K562 (cell line): ENCODE results near the gene COMMD4. TPM values are rescaled to one million over a fixed set of nuclear protein-coding genes. Genes with fewer than 3 reads are reported as not detected.

ENCODE experiments used
- ATAC-seq: fragments of 200-7000 bp; cut with Tn5 transposase; 3 replicates; pipeline ENCODE4 v1.9.1; 2020; ENCODE audit warnings: moderate library complexity
- BruUV-seq: library from RNA; stranded (reverse); fragments of 400-500 nt; replicated peaks from 2 replicates; lab custom pipeline; 2021; lab: Mats Ljungman, UMichigan
- CTCF ChIA-PET: fragments of 300-600 bp; formaldehyde crosslinking; extraction: SDS; loops from one replicate; lab custom pipeline; 2021; ENCODE audit warnings: low intra/inter-chr PET ratio; lab: Yijun Ruan, JAX
- POLR2A ChIA-PET: fragments of 300-600, 350-650 bp; sonication (Branson Sonifier 250); formaldehyde crosslinking; extraction: SDS; loops from one replicate; lab custom pipeline; 2021; ENCODE audit warnings: antibody characterized with exemption, inconsistent platforms; lab: Yijun Ruan, JAX
- DNase-seq, 4 experiments: peaks; one replicate each; pipeline versions ENCODE4 v3.0.0 to v3.0.0-alpha.2; 2011 to 2018; ENCODE audit warnings: low spot score in 3 of 4, mixed read lengths in 3 of 4; ENCODE audit errors: extremely low read depth in 1 of 4
- FAIRE-seq: peaks from 2 replicates; lab custom pipeline; 2011; peaks lifted over from hg19 to GRCh38; lab: Jason Lieb, UNC
- H2AFZ ChIP-seq: 2 replicates; pipeline ENCODE4 v1.6.0; 2011; ENCODE audit warnings: low read depth, low read length, control low read depth, inconsistent platforms
- H3K27ac ChIP-seq: fragments of 200-600 bp; 3 replicates; pipeline ENCODE4 v1.8.0; 2011; ENCODE audit warnings: low read depth, mild to moderate bottlenecking, control low read depth, inconsistent platforms, low read length, moderate library complexity, mixed read lengths; ENCODE audit errors: extremely low read depth
- H3K27me3 ChIP-seq, 2 experiments: fragments of 300-600 bp in 1 of 2; 2 replicates in 1 of 2; 3 replicates in 1 of 2; pipeline versions ENCODE4 v1.6.0 to v1.8.0; 2011; ENCODE audit warnings: inconsistent platforms in 2 of 2, low read length in 2 of 2, mild to moderate bottlenecking in 1 of 2, mixed read lengths in 1 of 2, moderate library complexity in 1 of 2; ENCODE audit not compliant: control insufficient read depth in 2 of 2, insufficient read depth in 2 of 2
- H3K36me3 ChIP-seq: fragments of 300-600 bp; 3 replicates; pipeline ENCODE4 v1.8.0; 2011; ENCODE audit warnings: mild to moderate bottlenecking, low read length, inconsistent platforms; ENCODE audit not compliant: control insufficient read depth, insufficient read depth
- H3K4me1 ChIP-seq, 2 experiments: fragments of 200-600 bp in 1 of 2; replicated peaks in 1 of 2; 2 replicates in 1 of 2; 3 replicates in 1 of 2; pipeline versions ENCODE4 v1.5.1 to v1.8.0; 2011; ENCODE audit warnings: inconsistent platforms in 2 of 2, low read length in 2 of 2, mild to moderate bottlenecking in 1 of 2, mixed read lengths in 1 of 2, moderate library complexity in 1 of 2; ENCODE audit not compliant: control insufficient read depth in 2 of 2, insufficient read depth in 2 of 2
- H3K4me2 ChIP-seq: 2 replicates; pipeline ENCODE4 v1.6.1; 2011; ENCODE audit warnings: low read length, control low read depth, inconsistent platforms, mixed read lengths; ENCODE audit not compliant: insufficient read depth
- H3K4me3 ChIP-seq: fragments of 200-600 bp; sonication (generic), shearing (Covaris generic); 2 replicates; pipeline ENCODE4 v1.5.1; 2016; ENCODE audit warnings: control low read depth, inconsistent platforms
- H3K79me2 ChIP-seq: fragments of 200-600 bp; 3 replicates; pipeline ENCODE4 v1.8.0; 2011; ENCODE audit warnings: low read length, inconsistent platforms; ENCODE audit not compliant: control insufficient read depth, insufficient read depth
- H3K9ac ChIP-seq, 2 experiments: 2 replicates each; pipeline versions ENCODE4 v1.6.0 to v1.6.1; 2011; ENCODE audit warnings: low read depth in 2 of 2, low read length in 2 of 2, control low read depth in 1 of 2, inconsistent platforms in 1 of 2, mild to moderate bottlenecking in 1 of 2, mixed read lengths in 1 of 2; ENCODE audit not compliant: insufficient read depth in 1 of 2
- H3K9me1 ChIP-seq: one replicate; pipeline ENCODE4 v1.6.0; 2011; ENCODE audit warnings: inconsistent platforms, mild to moderate bottlenecking, low read length, moderate library complexity; ENCODE audit not compliant: control insufficient read depth, insufficient read depth
- H3K9me3 ChIP-seq: replicated peaks from 2 replicates; pipeline ENCODE4 v1.5.1; 2011; ENCODE audit warnings: low read depth, low read length, inconsistent platforms; ENCODE audit not compliant: control insufficient read depth, insufficient read depth
- H4K20me1 ChIP-seq: replicated peaks from 2 replicates; pipeline ENCODE4 v1.6.1; 2011; ENCODE audit warnings: low read length, inconsistent platforms, mixed read lengths; ENCODE audit not compliant: control insufficient read depth, insufficient read depth
- CHD2 ChIP-seq: IDR thresholded peaks from 2 replicates; pipeline ENCODE4 v1.6.1; 2011; ENCODE audit warnings: low read depth, low read length
- CXXC5 ChIP-seq: fragments of 250-450 bp; sonication (Bioruptor Pico); IDR thresholded peaks from 2 replicates; pipeline ENCODE4 v1.8.0; 2022; ENCODE audit warnings: inconsistent platforms, mild to moderate bottlenecking, moderate library complexity
- FOXJ2 ChIP-seq: fragments of 200-800 bp; sonication (Bioruptor generic); IDR thresholded peaks from 2 replicates; pipeline ENCODE4 v1.6.1; 2016; ENCODE audit warnings: missing genetic modification characterization, missing compliant biosample characterization
- KDM4B ChIP-seq, 2 experiments: fragments of 450-650 bp in 1 of 2; sonication (generic) in 1 of 2; IDR thresholded peaks; 2 replicates each; pipeline ENCODE4 v1.6.1; 2016 to 2017; ENCODE audit warnings: borderline replicate concordance in 2 of 2, antibody characterized with exemption in 1 of 2, low read depth in 1 of 2, mild to moderate bottlenecking in 1 of 2
- RBFOX2 ChIP-seq: fragments of 200-400 bp; formaldehyde crosslinking; IDR thresholded peaks from 2 replicates; pipeline ENCODE4 v1.6.1; 2017; ENCODE audit warnings: low read depth, mild to moderate bottlenecking, low read length, moderate library complexity
- ZNF165 ChIP-seq: fragments of 250-450 bp; sonication (Bioruptor Pico); IDR thresholded peaks from 2 replicates; pipeline ENCODE4 v1.4.0; 2020; ENCODE audit warnings: borderline replicate concordance
- WGBS: fragments of 100-300 bp; shearing (Covaris generic); methylation state at CpG from one replicate; pipeline ENCODE4 v1.1.6; 2016; ENCODE audit warnings: low coverage, mixed read lengths; ENCODE audit not compliant: insufficient coverage; ENCODE audit errors: missing lambda C conversion rate; 5-methylcytosine and 5-hydroxymethylcytosine counted together
- in situ Hi-C: fragments of 300-500 bp; cut with MboI; formaldehyde crosslinking; loops from 4 replicates; pipeline ENCODE4 v1.15.0; 2018; ENCODE audit warnings: inconsistent platforms, mixed read lengths
- intact Hi-C: fragments of 100-400 bp; cut with micrococcal nuclease; formaldehyde crosslinking; loops from 2 replicates; pipeline ENCODE4 v1.14.2; 2022
- polyA plus RNA-seq, 8 experiments: library from polyadenylated mRNA; depleted of rRNA in 4 of 8; stranded (reverse) in 5 of 8; unstranded in 3 of 8; fragments of >200 nt; fragmentation: Nextera tagmentation in 2 of 8; fragmentation: Illumina TruSeq in 1 of 8; extraction: Ambion mirVana in 2 of 8; extraction: Trizol in 1 of 8; gene quantifications; 2 replicates each; pipeline versions ENCODE4 v1.2.1 to v1.2.3, GENCODE V29; 2011 to 2014; ENCODE audit warnings: inconsistent platforms in 1 of 8, missing spikeins in 1 of 8
- total RNA-seq, 7 experiments: library from RNA; depleted of rRNA in 6 of 7; stranded (reverse); fragments of >200 nt in 6 of 7; fragmentation: Illumina TruSeq in 2 of 7; extraction: Trizol in 2 of 7; gene quantifications; 2 replicates each; pipeline versions ENCODE4 v1.2.1 to v1.2.3, GENCODE V29; 2011 to 2021; ENCODE audit warnings: low replicate concordance in 1 of 7
- TF ChIP-seq, protein P1 (sequence below): IDR thresholded peaks from 3 replicates; pipeline ENCODE4 v1.6.1; 2011; ENCODE audit warnings: borderline replicate concordance, mild to moderate bottlenecking, moderate library complexity; ENCODE audit not compliant: insufficient read length; ENCODE audit errors: extremely low read depth

The COMMD4 gene
- total and polyA plus RNA-seq, 9 of the 15 experiments (the other 6 are each of a cell fraction or from before 2014, with no cell fraction given) = 20.4 to 140 (median 63.9) TPM

DNA sequence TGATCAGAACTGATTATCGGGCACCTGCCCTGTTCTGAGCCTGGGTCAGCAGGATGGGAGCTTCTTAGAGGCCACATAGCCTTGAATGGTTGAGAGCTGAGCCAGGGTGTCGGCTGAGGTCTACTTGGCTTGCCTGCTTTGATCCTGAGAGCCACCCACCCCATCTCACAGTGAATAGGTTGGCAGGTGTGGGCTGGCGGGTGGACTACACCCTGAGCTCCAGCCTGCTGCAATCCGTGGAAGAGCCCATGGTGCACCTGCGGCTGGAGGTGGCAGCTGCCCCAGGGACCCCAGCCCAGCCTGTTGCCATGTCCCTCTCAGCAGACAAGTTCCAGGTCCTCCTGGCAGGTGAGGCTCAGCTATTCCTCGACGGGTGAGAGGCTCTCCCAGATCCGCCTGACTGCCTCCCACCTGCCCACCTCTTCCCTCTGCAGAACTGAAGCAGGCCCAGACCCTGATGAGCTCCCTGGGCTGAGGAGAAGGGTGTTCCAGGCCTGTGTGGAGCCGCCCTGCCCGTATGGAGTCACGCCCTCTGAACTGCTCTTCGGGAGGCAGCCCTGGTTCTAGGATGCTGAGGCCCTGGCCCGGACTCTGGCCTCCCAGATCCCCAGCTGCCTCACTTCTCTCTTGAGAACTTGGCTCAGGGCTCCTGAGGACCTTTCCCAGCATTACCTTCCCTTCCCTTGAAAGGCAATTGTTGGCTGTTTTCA is 3.8 kb downstream of the COMMD4 start:
- Histone ChIP-seq H3K9me1 (no peaks in the 10 kb centered on the region), H3K4me3 (no peak overlapping the region), H3K9me3 (no peaks in the 10 kb centered on the region), H3K27ac (no peak overlapping the region), H3K4me2 (no peak overlapping the region), H3K27me3 (no peaks in the 10 kb centered on the region), H3K36me3 (peaks cover 27% of the 10 kb centered on the region; the same call in 2 of the 3 replicates), H2AFZ (no peak overlapping the region), H3K9ac (peak overlapping the region in 1 of 2 experiments; percentile 21; a peak in 1 of 4 replicates), H4K20me1 (no peaks in the 10 kb centered on the region; the same call in 1 of the 2 replicates), H3K79me2 (peaks cover 11% of the 10 kb centered on the region), H3K4me1 (peaks cover 10 to 13% of the 10 kb centered on the region in 2 experiments; a peak in 4 of 5 replicates)
- POLR2A ChIA-PET = interaction anchor here (0.7 to 1.6 kb wide), 2 partner anchors 13 to 23 kb away, joined by 3 to 4 read pairs; no protein-coding TSS in a partner anchor
- BruUV-seq = TSS peak; percentile 21
- CTCF ChIA-PET = no interaction called here
- intact Hi-C loops = no loop called here
- DNase-seq (no peak), FAIRE-seq (no peak), ATAC-seq (no peak)
- TF ChIP-seq RBFOX2 = peak; percentile 27
- TF ChIP-seq KDM4B (IDR thresholded peaks at IDR 0.05; ENCODE audit: borderline replicate concordance in 2 of 2, low read depth in 1 of 2) = no peak
- WGBS = 89% methylated on average over 13 of the region's 13 CpGs
- in situ Hi-C loops = no loop called here

DNA sequence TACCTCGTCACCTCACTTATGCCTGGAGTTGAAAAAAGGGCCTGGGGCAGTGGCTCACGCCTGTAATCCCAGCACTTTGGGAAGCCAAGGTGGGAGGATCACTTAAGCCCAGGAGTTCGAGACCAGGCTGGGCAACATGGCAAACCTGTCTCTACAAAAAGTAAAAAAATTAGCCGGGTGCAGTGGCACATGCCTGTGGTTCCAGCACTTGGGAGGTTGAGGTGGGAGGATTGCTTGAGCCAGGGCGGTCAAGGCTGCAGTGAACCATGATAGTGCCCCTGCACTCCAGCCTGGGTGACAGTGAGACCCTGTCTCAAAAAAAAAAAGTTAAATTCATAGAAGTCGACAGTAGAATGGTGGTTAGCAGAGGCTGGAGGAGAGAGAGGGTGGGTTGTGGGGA is 6.4 kb downstream of the COMMD4 start:
- H3K27ac ChIP-seq = no peak overlapping the region
- H3K4me1 ChIP-seq = peaks cover 4 to 5% of the 10 kb centered on the region in 2 experiments; a peak in 3 of 5 replicates
- ATAC-seq (no peak), DNase-seq (no peak), FAIRE-seq (no peak)
- H3K36me3 ChIP-seq = peaks cover 27% of the 10 kb centered on the region; the same call in 2 of the 3 replicates
- POLR2A ChIA-PET = no interaction called here
- WGBS = 52% methylated on average over 6 of the region's 6 CpGs
- H3K4me3 ChIP-seq = no peak overlapping the region
- no peak overlapping the region for H3K4me2 ChIP-seq
- no peaks in the 10 kb centered on the region for H3K9me3 ChIP-seq
- intact Hi-C loops (no loop called here), in situ Hi-C loops (no loop called here)
- no peaks in the 10 kb centered on the region for H3K27me3 ChIP-seq
- no TSS peak for BruUV-seq
- H3K9me1 ChIP-seq = no peaks in the 10 kb centered on the region
- no peak overlapping the region for H2AFZ ChIP-seq
- H4K20me1 ChIP-seq = no peaks in the 10 kb centered on the region; the same call in 1 of the 2 replicates
- no peak overlapping the region for H3K9ac ChIP-seq
- no peaks in the 10 kb centered on the region for H3K79me2 ChIP-seq
- CTCF ChIA-PET = no interaction called here
- TF ChIP-seq CHD2 (no peak), ZNF165 (CRISPR knock-in tag) (no peak), FOXJ2 (tag) (no peak), CXXC5 (CRISPR knock-in tag) (no peak)
- TF ChIP-seq, protein P1, sequence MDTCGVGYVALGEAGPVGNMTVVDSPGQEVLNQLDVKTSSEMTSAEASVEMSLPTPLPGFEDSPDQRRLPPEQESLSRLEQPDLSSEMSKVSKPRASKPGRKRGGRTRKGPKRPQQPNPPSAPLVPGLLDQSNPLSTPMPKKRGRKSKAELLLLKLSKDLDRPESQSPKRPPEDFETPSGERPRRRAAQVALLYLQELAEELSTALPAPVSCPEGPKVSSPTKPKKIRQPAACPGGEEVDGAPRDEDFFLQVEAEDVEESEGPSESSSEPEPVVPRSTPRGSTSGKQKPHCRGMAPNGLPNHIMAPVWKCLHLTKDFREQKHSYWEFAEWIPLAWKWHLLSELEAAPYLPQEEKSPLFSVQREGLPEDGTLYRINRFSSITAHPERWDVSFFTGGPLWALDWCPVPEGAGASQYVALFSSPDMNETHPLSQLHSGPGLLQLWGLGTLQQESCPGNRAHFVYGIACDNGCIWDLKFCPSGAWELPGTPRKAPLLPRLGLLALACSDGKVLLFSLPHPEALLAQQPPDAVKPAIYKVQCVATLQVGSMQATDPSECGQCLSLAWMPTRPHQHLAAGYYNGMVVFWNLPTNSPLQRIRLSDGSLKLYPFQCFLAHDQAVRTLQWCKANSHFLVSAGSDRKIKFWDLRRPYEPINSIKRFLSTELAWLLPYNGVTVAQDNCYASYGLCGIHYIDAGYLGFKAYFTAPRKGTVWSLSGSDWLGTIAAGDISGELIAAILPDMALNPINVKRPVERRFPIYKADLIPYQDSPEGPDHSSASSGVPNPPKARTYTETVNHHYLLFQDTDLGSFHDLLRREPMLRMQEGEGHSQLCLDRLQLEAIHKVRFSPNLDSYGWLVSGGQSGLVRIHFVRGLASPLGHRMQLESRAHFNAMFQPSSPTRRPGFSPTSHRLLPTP = no peak
